OCI-LY7 (cell line): Measurements from ENCODE around the gene NHLRC1.

Source experiments
- CTCF ChIP-seq: fragments of 200-600 bp; sonication (generic); conservative IDR thresholded peaks from 2 replicates; pipeline ENCODE4 v1.5.1; 2014; ENCODE audit warnings: mild to moderate bottlenecking, antibody characterized with exemption, low read length, moderate library complexity, mixed read lengths
- EZH2phosphoT487 ChIP-seq: fragments of 200-600 bp; sonication (generic); IDR thresholded peaks from 2 replicates; pipeline ENCODE4 v1.6.1; 2018; ENCODE audit warnings: low read depth, borderline replicate concordance, mild to moderate bottlenecking, mixed run types, antibody characterized with exemption, low read length, moderate library complexity, mixed read lengths

- no peak for TF ChIP-seq CTCF
- TF ChIP-seq EZH2phosphoT487 = no peak
Measured at GRCh38 chr6:18119236-18119635, 3.2 kb downstream of the NHLRC1 start.
